HepG2 (cell line): Measurements from ENCODE around the gene MTHFS. TPM values are rescaled to one million over a fixed set of nuclear protein-coding genes. Genes with fewer than 3 reads are reported as not detected.

Experiments
- ATAC-seq: fragments of 200-7000 bp; cut with Tn5 transposase; 3 replicates; pipeline ENCODE4 v1.9.1; 2020; ENCODE audit warnings: mild to moderate bottlenecking, moderate library complexity
- BruUV-seq: library from RNA; stranded (reverse); fragments of 400-500 nt; replicated peaks from 2 replicates; lab custom pipeline; 2021; lab: Mats Ljungman, UMichigan
- CTCF ChIA-PET: fragments of 300-600 bp; formaldehyde crosslinking; extraction: SDS; loops from one replicate; lab custom pipeline; 2021; ENCODE audit warnings: low total read pairs, inconsistent platforms, low intra/inter-chr PET ratio; lab: Yijun Ruan, JAX
- POLR2A ChIA-PET: fragments of 350-600 bp; sonication (Branson Sonifier 250); formaldehyde crosslinking; loops from one replicate; lab custom pipeline; 2020; ENCODE audit warnings: antibody characterized with exemption, inconsistent platforms; lab: Yijun Ruan, JAX
- DNase-seq: peaks from one replicate; pipeline ENCODE4 v3.0.0-alpha.2; 2015; ENCODE audit warnings: low spot score
- FAIRE-seq: peaks from 3 replicates; lab custom pipeline; 2011; peaks lifted over from hg19 to GRCh38; lab: Jason Lieb, UNC
- H2AFZ ChIP-seq: one replicate; pipeline ENCODE4 v1.6.1; 2011; ENCODE audit warnings: low read length, inconsistent platforms
- H3K27ac ChIP-seq: fragments of 300-600 bp; 3 replicates; pipeline ENCODE4 v1.8.0; 2011; ENCODE audit warnings: mixed run types, mild to moderate bottlenecking, mixed read lengths, low read length, inconsistent platforms; ENCODE audit not compliant: insufficient read depth; ENCODE audit errors: extremely low read length
- H3K27me3 ChIP-seq, 2 experiments: fragments of 200-600 bp in 1 of 2; 2 replicates in 1 of 2; 3 replicates in 1 of 2; pipeline versions ENCODE4 v1.6.0 to v1.8.0; 2011; ENCODE audit warnings: low read length in 2 of 2, mild to moderate bottlenecking in 2 of 2, moderate library complexity in 2 of 2, inconsistent platforms in 1 of 2; ENCODE audit not compliant: insufficient read depth in 2 of 2, control insufficient read depth in 1 of 2
- H3K36me3 ChIP-seq, 2 experiments: fragments of 200-600 bp in 1 of 2; replicated peaks in 1 of 2; 2 replicates in 1 of 2; 3 replicates in 1 of 2; pipeline versions ENCODE4 v1.5.1 to v1.8.0; 2011; ENCODE audit warnings: low read length in 2 of 2, inconsistent platforms in 1 of 2; ENCODE audit not compliant: insufficient read depth in 2 of 2, control insufficient read depth in 1 of 2
- H3K4me1 ChIP-seq: 2 replicates; pipeline ENCODE4 v1.5.1; 2012; ENCODE audit warnings: low read length, inconsistent platforms; ENCODE audit not compliant: insufficient read depth
- H3K4me2 ChIP-seq: 2 replicates; pipeline ENCODE4 v1.6.0; 2011; ENCODE audit warnings: low read depth, low read length, inconsistent platforms
- H3K4me3 ChIP-seq, 3 experiments: fragments of 200-600 bp in 1 of 3; sonication (generic), shearing (Covaris generic) in 1 of 3; replicated peaks in 1 of 3; 2 replicates each; pipeline ENCODE4 v1.5.1; 2011 to 2016; ENCODE audit warnings: low read length in 3 of 3, inconsistent platforms in 2 of 3, low read depth in 2 of 3, mild to moderate bottlenecking in 2 of 3, control low read depth in 1 of 3, mixed read lengths in 1 of 3; ENCODE audit not compliant: insufficient read depth in 1 of 3
- H3K79me2 ChIP-seq: one replicate; pipeline ENCODE4 v1.6.1; 2011; ENCODE audit warnings: low read length, inconsistent platforms; ENCODE audit not compliant: insufficient read depth
- H3K9ac ChIP-seq: 2 replicates; pipeline ENCODE4 v1.6.0; 2011; ENCODE audit warnings: mild to moderate bottlenecking, low read depth, low read length, inconsistent platforms; ENCODE audit not compliant: insufficient read depth
- H3K9me3 ChIP-seq: 2 replicates; pipeline ENCODE4 v1.5.1; 2012; ENCODE audit warnings: mild to moderate bottlenecking, low read length
- H4K20me1 ChIP-seq: 2 replicates; pipeline ENCODE4 v1.6.0; 2011; ENCODE audit warnings: inconsistent platforms, mild to moderate bottlenecking, low read length, moderate library complexity; ENCODE audit not compliant: insufficient read depth
- AGO2 ChIP-seq: fragments of 200-400 bp; formaldehyde crosslinking; optimal IDR thresholded peaks from 2 replicates; pipeline ENCODE3; 2017; ENCODE audit warnings: mild to moderate bottlenecking, low read depth, low read length, moderate library complexity
- CEBPG ChIP-seq: IDR thresholded peaks from 2 replicates; pipeline ENCODE4 v1.6.1; 2016
- MLX ChIP-seq: IDR thresholded peaks from 2 replicates; pipeline ENCODE4 v1.6.1; 2016
- ZNF20 ChIP-seq: sonication (generic); formaldehyde crosslinking; IDR thresholded peaks from 2 replicates; pipeline ENCODE4 v1.4.0; 2020; ENCODE audit warnings: mild to moderate bottlenecking, moderate library complexity, missing genetic modification reagents
- ZNF263 ChIP-seq: sonication (generic); formaldehyde crosslinking; IDR thresholded peaks from 2 replicates; pipeline ENCODE4 v1.4.0; 2020; ENCODE audit warnings: missing genetic modification reagents
- WGBS: methylation state at CpG from one replicate; pipeline ENCODE4 v1.1.6; 2017; ENCODE audit warnings: low lambda C conversion rate; 5-methylcytosine and 5-hydroxymethylcytosine counted together
- in situ Hi-C: cut with HindIII; loops from 2 replicates; pipeline ENCODE4 v1.10.0; 2017; ENCODE audit warnings: low pct_unique_long_range_greater_than_20kb; ENCODE audit not compliant: extremely low pct_ligation_motif_present
- intact Hi-C: fragments of 100-400 bp; cut with micrococcal nuclease; formaldehyde crosslinking; loops from one replicate; pipeline ENCODE4 v1.10.0; 2022; ENCODE audit not compliant: unreplicated experiment
- polyA plus RNA-seq, 8 experiments: library from polyadenylated mRNA; depleted of rRNA in 3 of 8; stranded (reverse) in 7 of 8; unstranded in 1 of 8; fragments of >200 nt; fragmentation: Illumina TruSeq in 4 of 8; extraction: Trizol in 4 of 8; gene quantifications; 2 replicates each; pipeline versions ENCODE4 v1.2.1 to v1.2.3, GENCODE V29; 2011 to 2016; ENCODE audit warnings: low read depth in 4 of 8, missing spikeins in 1 of 8, mixed read lengths in 1 of 8; ENCODE audit not compliant: insufficient read depth in 1 of 8
- total RNA-seq, 5 experiments: library from RNA; depleted of rRNA; stranded (reverse); fragments of >200 nt; fragmentation: Illumina TruSeq; extraction: Trizol; gene quantifications; 2 replicates each; pipeline ENCODE4 v1.2.3, GENCODE V29; 2016; ENCODE audit warnings: low read depth in 1 of 5
- TF ChIP-seq, protein P1 (sequence below): sonication (generic); formaldehyde crosslinking; IDR thresholded peaks from 2 replicates; pipeline ENCODE4 v1.9.0; 2021; ENCODE audit warnings: missing genetic modification reagents, borderline replicate concordance
- TF ChIP-seq, protein P2 (sequence below): sonication (generic); formaldehyde crosslinking; conservative IDR thresholded peaks from 2 replicates; pipeline ENCODE4 v1.4.0; 2020; ENCODE audit warnings: missing genetic modification reagents
- TF ChIP-seq, protein P3 (sequence below): sonication (generic); formaldehyde crosslinking; IDR thresholded peaks from 2 replicates; pipeline ENCODE4 v1.9.0; 2021; ENCODE audit warnings: mild to moderate bottlenecking, missing genetic modification reagents

Gene MTHFS
- total and polyA plus RNA-seq, 2 of the 13 experiments (the other 11 are each of a cell fraction or from before 2014, with no cell fraction given), result 37.0 to 49.7 TPM

DNA sequence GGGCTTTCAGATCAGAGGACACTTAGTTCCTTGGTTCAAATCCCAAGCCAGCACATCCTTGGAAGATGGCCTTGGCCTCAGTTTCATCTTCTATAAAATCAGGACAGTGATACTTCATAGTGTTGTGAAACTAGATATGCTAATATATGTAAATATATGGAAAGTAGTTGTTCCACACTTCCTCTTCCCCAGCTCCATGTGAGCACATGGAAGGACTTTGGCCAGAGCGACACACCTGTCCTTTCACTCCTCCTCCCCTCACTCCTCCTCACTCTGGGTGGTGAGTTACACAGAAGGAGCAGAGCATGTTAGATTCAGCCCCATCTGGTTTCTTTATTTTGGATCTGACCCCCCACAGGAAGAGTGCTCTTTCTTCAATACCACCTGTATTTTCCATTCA, 65.2 kb downstream of the MTHFS start:
- H4K20me1 ChIP-seq, result no peaks in the 10 kb centered on the region
- FAIRE-seq, result no peak
- no peaks in the 10 kb centered on the region for H3K27me3 ChIP-seq
- no peak overlapping the region for H3K4me2 ChIP-seq
- no peaks in the 10 kb centered on the region for H3K4me1 ChIP-seq
- H3K9me3 ChIP-seq, result no peaks in the 10 kb centered on the region
- in situ Hi-C loops, result no loop called here
- 83% methylated on average over 1 of the region's 1 CpG for WGBS
- POLR2A ChIA-PET, result no interaction called here
- H3K9ac ChIP-seq, result no peak overlapping the region
- TF ChIP-seq ZNF263, result peak; percentile 46; the same call in 1 of the 2 replicates
- TF ChIP-seq, protein P1, sequence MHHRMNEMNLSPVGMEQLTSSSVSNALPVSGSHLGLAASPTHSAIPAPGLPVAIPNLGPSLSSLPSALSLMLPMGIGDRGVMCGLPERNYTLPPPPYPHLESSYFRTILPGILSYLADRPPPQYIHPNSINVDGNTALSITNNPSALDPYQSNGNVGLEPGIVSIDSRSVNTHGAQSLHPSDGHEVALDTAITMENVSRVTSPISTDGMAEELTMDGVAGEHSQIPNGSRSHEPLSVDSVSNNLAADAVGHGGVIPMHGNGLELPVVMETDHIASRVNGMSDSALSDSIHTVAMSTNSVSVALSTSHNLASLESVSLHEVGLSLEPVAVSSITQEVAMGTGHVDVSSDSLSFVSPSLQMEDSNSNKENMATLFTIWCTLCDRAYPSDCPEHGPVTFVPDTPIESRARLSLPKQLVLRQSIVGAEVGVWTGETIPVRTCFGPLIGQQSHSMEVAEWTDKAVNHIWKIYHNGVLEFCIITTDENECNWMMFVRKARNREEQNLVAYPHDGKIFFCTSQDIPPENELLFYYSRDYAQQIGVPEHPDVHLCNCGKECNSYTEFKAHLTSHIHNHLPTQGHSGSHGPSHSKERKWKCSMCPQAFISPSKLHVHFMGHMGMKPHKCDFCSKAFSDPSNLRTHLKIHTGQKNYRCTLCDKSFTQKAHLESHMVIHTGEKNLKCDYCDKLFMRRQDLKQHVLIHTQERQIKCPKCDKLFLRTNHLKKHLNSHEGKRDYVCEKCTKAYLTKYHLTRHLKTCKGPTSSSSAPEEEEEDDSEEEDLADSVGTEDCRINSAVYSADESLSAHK (CRISPR knock-in tag), result no peak
- ATAC-seq, result no peak
- no peak overlapping the region for H3K4me3 ChIP-seq
- H3K79me2 ChIP-seq, result no peaks in the 10 kb centered on the region
- peaks cover 0 to 3% of the 10 kb centered on the region in 2 experiments; a peak in 1 of 5 replicates for H3K36me3 ChIP-seq
- BruUV-seq, result no TSS peak
- CTCF ChIA-PET, result no interaction called here
- intact Hi-C loops, result no loop called here
- DNase-seq, result no peak
- H3K27ac ChIP-seq, result no peak overlapping the region
- no peak overlapping the region for H2AFZ ChIP-seq

DNA sequence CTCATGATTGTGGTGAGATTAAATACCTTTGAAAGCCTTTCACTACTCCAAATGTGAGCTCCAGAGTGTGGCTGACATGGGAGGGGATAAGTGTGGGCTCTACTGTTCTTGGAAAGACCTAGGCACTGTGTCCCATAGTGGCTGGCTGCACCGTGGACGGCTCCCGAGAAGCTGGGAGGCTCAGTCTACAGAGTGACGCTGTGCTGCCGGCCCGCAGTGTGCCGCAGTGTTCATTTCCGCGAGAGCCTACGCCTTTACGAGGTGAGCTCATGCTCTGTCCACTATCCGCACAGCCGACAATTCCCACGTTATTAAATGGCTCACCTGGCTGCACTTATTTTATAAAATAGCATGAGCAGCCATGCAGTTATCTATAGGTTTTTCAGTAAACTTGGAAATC, 66.9 kb downstream of the MTHFS start:
- no peak for ATAC-seq
- Histone ChIP-seq H2AFZ (no peak overlapping the region), H3K36me3 (peaks cover 0 to 3% of the 10 kb centered on the region in 2 experiments; a peak in 1 of 5 replicates), H4K20me1 (no peaks in the 10 kb centered on the region), H3K4me3 (no peak overlapping the region), H3K27ac (no peak overlapping the region), H3K9ac (no peak overlapping the region), H3K9me3 (no peaks in the 10 kb centered on the region), H3K4me1 (no peaks in the 10 kb centered on the region), H3K27me3 (no peaks in the 10 kb centered on the region), H3K4me2 (no peak overlapping the region), H3K79me2 (no peaks in the 10 kb centered on the region)
- intact Hi-C loops, result no loop called here
- POLR2A ChIA-PET, result no interaction called here
- DNase-seq, result no peak
- FAIRE-seq, result no peak
- in situ Hi-C loops, result no loop called here
- CTCF ChIA-PET, result no interaction called here
- WGBS, result 94% methylated on average over 13 of the region's 14 CpGs
- BruUV-seq, result no TSS peak
- TF ChIP-seq, protein P2, sequence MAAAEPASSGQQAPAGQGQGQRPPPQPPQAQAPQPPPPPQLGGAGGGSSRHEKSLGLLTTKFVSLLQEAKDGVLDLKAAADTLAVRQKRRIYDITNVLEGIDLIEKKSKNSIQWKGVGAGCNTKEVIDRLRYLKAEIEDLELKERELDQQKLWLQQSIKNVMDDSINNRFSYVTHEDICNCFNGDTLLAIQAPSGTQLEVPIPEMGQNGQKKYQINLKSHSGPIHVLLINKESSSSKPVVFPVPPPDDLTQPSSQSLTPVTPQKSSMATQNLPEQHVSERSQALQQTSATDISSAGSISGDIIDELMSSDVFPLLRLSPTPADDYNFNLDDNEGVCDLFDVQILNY (CRISPR knock-in tag), result no peak
- no peak for TF ChIP-seq MLX (CRISPR knock-in tag)
- no peak for TF ChIP-seq CEBPG
- TF ChIP-seq AGO2, result no peak
- TF ChIP-seq, protein P3, sequence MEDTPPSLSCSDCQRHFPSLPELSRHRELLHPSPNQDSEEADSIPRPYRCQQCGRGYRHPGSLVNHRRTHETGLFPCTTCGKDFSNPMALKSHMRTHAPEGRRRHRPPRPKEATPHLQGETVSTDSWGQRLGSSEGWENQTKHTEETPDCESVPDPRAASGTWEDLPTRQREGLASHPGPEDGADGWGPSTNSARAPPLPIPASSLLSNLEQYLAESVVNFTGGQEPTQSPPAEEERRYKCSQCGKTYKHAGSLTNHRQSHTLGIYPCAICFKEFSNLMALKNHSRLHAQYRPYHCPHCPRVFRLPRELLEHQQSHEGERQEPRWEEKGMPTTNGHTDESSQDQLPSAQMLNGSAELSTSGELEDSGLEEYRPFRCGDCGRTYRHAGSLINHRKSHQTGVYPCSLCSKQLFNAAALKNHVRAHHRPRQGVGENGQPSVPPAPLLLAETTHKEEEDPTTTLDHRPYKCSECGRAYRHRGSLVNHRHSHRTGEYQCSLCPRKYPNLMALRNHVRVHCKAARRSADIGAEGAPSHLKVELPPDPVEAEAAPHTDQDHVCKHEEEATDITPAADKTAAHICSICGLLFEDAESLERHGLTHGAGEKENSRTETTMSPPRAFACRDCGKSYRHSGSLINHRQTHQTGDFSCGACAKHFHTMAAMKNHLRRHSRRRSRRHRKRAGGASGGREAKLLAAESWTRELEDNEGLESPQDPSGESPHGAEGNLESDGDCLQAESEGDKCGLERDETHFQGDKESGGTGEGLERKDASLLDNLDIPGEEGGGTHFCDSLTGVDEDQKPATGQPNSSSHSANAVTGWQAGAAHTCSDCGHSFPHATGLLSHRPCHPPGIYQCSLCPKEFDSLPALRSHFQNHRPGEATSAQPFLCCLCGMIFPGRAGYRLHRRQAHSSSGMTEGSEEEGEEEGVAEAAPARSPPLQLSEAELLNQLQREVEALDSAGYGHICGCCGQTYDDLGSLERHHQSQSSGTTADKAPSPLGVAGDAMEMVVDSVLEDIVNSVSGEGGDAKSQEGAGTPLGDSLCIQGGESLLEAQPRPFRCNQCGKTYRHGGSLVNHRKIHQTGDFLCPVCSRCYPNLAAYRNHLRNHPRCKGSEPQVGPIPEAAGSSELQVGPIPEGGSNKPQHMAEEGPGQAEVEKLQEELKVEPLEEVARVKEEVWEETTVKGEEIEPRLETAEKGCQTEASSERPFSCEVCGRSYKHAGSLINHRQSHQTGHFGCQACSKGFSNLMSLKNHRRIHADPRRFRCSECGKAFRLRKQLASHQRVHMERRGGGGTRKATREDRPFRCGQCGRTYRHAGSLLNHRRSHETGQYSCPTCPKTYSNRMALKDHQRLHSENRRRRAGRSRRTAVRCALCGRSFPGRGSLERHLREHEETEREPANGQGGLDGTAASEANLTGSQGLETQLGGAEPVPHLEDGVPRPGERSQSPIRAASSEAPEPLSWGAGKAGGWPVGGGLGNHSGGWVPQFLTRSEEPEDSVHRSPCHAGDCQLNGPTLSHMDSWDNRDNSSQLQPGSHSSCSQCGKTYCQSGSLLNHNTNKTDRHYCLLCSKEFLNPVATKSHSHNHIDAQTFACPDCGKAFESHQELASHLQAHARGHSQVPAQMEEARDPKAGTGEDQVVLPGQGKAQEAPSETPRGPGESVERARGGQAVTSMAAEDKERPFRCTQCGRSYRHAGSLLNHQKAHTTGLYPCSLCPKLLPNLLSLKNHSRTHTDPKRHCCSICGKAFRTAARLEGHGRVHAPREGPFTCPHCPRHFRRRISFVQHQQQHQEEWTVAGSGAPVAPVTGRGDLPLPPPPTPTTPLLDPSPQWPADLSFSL, result no peak
- no peak for TF ChIP-seq ZNF20 (CRISPR knock-in tag)
